OCI-LY1 (cell line): ENCODE measurements around the gene MCHR1.

Source experiments
- H2AFZ ChIP-seq: fragments of 200-600 bp; sonication (generic), shearing (Covaris generic); 2 replicates; pipeline ENCODE4 v1.6.0; 2014; ENCODE audit warnings: antibody characterized with exemption, mild to moderate bottlenecking, low read length
- H3F3A ChIP-seq: fragments of 200-600 bp; sonication (generic), shearing (Covaris generic); 2 replicates; pipeline ENCODE4 v1.6.0; 2014; ENCODE audit warnings: mild to moderate bottlenecking, antibody characterized with exemption, low read length, moderate library complexity; ENCODE audit not compliant: insufficient read depth
- H3K27ac ChIP-seq: fragments of 200-600 bp; sonication (generic); 2 replicates; pipeline ENCODE4 v1.5.1; 2014; ENCODE audit warnings: low read length, mixed run types, mild to moderate bottlenecking, low read depth; ENCODE audit not compliant: poor library complexity, severe bottlenecking
- H3K27me3 ChIP-seq: fragments of 200-600 bp; sonication (generic); 2 replicates; pipeline ENCODE4 v1.6.0; 2014; ENCODE audit warnings: antibody characterized with exemption, mild to moderate bottlenecking, low read length, moderate library complexity; ENCODE audit not compliant: insufficient read depth
- H3K36me3 ChIP-seq: fragments of 200-600 bp; sonication (generic); 2 replicates; pipeline ENCODE4 v1.6.1; 2014; ENCODE audit warnings: mild to moderate bottlenecking, antibody characterized with exemption, low read length, moderate library complexity, mixed read lengths; ENCODE audit not compliant: insufficient read depth
- H3K4me1 ChIP-seq: fragments of 200-600 bp; sonication (generic); 2 replicates; pipeline ENCODE4 v1.5.1; 2014; ENCODE audit warnings: mild to moderate bottlenecking, low read length, moderate library complexity; ENCODE audit not compliant: insufficient read depth, severe bottlenecking
- H3K4me2 ChIP-seq: fragments of 200-600 bp; sonication (generic), shearing (Covaris generic); 2 replicates; pipeline ENCODE4 v1.6.1; 2014; ENCODE audit warnings: low read length
- H3K4me3 ChIP-seq: fragments of 200-600 bp; sonication (generic); 2 replicates; pipeline ENCODE4 v1.5.1; 2014; ENCODE audit warnings: low read length, low read depth, mild to moderate bottlenecking, mixed read lengths; ENCODE audit not compliant: poor library complexity, severe bottlenecking
- H3K79me2 ChIP-seq: fragments of 200-600 bp; shearing (Covaris generic); 2 replicates; pipeline ENCODE4 v1.6.1; 2016; ENCODE audit warnings: mixed run types, low read length, mixed read lengths; ENCODE audit not compliant: insufficient read depth
- H3K9ac ChIP-seq: fragments of 200-600 bp; sonication (generic), shearing (Covaris generic); 2 replicates; pipeline ENCODE4 v1.6.1; 2014; ENCODE audit warnings: mild to moderate bottlenecking, low read length, mixed read lengths
- H3K9me2 ChIP-seq: fragments of 200-600 bp; sonication (generic), shearing (Covaris generic); 2 replicates; pipeline ENCODE4 v1.6.1; 2014; ENCODE audit warnings: low read depth, mild to moderate bottlenecking, low read length, mixed read lengths
- H3K9me3 ChIP-seq: fragments of 200-600 bp; shearing (Covaris generic); 2 replicates; pipeline ENCODE4 v1.6.1; 2014; ENCODE audit warnings: low read length, mixed read lengths
- H4K20me1 ChIP-seq: fragments of 200-600 bp; sonication (generic), shearing (Covaris generic); 2 replicates; pipeline ENCODE4 v1.6.0; 2016; ENCODE audit warnings: mild to moderate bottlenecking, low read length; ENCODE audit not compliant: insufficient read depth
- EZH2 ChIP-seq: fragments of 200-600 bp; sonication (generic), shearing (Covaris generic); IDR thresholded peaks from 2 replicates; pipeline ENCODE4 v1.8.0; 2017; ENCODE audit warnings: borderline replicate concordance, mixed run types, mild to moderate bottlenecking, antibody characterized with exemption, low read length, moderate library complexity, mixed read lengths
- TF ChIP-seq, protein P1 (sequence below): fragments of 200-600 bp; sonication (generic), shearing (Covaris generic); IDR thresholded peaks from 2 replicates; pipeline ENCODE4 v1.5.1; 2017; ENCODE audit warnings: mild to moderate bottlenecking, antibody characterized with exemption, low read length, moderate library complexity, mixed read lengths

The MCHR1 gene

DNA sequence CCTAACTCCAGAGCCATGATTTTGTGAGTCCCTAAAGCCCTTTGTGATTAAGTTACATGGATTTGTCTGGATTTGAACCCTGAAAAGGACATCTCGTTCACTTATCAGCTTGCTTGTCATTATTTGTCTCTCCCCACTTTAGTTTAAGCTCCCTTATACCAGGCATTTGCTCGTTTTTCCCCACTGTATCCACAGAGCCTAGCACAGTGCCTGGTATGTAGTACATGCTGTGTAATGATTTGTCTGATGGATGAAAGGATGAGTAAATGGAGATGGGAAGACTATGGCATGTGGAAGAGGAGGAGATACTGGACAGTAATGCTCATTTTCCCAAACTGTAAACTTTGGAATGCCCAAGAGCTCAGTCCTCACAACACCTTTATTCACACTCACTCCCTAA lies 9.2 kb upstream of the MCHR1 start:
- H3K27me3 ChIP-seq, result no peaks in the 10 kb centered on the region; the same call in 1 of the 2 replicates
- no peaks in the 10 kb centered on the region for H3K9me2 ChIP-seq
- no peaks in the 10 kb centered on the region for H3K79me2 ChIP-seq
- no peaks in the 10 kb centered on the region for H3K4me1 ChIP-seq
- no peak overlapping the region for H3K4me3 ChIP-seq
- no peaks in the 10 kb centered on the region for H3K9me3 ChIP-seq
- H3K4me2 ChIP-seq, result no peak overlapping the region
- H2AFZ ChIP-seq, result no peak overlapping the region
- TF ChIP-seq EZH2, result no peak
- TF ChIP-seq, protein P1, sequence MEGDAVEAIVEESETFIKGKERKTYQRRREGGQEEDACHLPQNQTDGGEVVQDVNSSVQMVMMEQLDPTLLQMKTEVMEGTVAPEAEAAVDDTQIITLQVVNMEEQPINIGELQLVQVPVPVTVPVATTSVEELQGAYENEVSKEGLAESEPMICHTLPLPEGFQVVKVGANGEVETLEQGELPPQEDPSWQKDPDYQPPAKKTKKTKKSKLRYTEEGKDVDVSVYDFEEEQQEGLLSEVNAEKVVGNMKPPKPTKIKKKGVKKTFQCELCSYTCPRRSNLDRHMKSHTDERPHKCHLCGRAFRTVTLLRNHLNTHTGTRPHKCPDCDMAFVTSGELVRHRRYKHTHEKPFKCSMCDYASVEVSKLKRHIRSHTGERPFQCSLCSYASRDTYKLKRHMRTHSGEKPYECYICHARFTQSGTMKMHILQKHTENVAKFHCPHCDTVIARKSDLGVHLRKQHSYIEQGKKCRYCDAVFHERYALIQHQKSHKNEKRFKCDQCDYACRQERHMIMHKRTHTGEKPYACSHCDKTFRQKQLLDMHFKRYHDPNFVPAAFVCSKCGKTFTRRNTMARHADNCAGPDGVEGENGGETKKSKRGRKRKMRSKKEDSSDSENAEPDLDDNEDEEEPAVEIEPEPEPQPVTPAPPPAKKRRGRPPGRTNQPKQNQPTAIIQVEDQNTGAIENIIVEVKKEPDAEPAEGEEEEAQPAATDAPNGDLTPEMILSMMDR, result no peak
- no peaks in the 10 kb centered on the region for H4K20me1 ChIP-seq
- no peak overlapping the region for H3K27ac ChIP-seq
- no peaks in the 10 kb centered on the region for H3F3A ChIP-seq
- H3K36me3 ChIP-seq, result no peaks in the 10 kb centered on the region; the same call in 1 of the 2 replicates
- H3K9ac ChIP-seq, result no peak overlapping the region

DNA sequence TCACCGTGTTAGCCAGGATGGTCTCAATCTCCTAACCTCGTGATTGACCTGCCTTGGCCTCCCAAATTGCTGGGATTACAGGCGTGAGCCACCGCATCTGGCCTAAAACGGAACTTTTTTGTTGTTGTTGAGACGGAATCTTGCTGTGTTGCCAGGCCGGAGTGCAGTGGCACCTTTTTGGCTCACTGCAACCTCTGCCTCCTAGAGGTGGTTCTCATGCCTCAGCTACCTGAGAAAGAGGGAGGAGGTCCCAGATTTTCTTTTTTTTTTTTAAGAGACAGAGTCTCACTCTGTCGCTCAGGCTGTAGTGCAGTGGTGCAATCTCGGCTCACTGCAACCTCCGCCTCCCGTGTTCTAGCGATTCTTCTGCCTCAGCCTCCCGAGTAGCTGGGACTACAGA lies 7.9 kb upstream of the MCHR1 start:
- no peak overlapping the region for H3K4me2 ChIP-seq
- H3K4me3 ChIP-seq, result no peak overlapping the region
- H3K9me2 ChIP-seq, result no peaks in the 10 kb centered on the region
- no peaks in the 10 kb centered on the region for H3K79me2 ChIP-seq
- no peaks in the 10 kb centered on the region for H3K27me3 ChIP-seq
- no peak for TF ChIP-seq EZH2
- TF ChIP-seq, protein P1, result no peak
- no peaks in the 10 kb centered on the region for H3K9me3 ChIP-seq
- H4K20me1 ChIP-seq, result no peaks in the 10 kb centered on the region
- no peaks in the 10 kb centered on the region for H3K4me1 ChIP-seq
- H3K27ac ChIP-seq, result no peak overlapping the region
- H2AFZ ChIP-seq, result no peak overlapping the region
- H3K36me3 ChIP-seq, result no peaks in the 10 kb centered on the region; the same call in 1 of the 2 replicates
- no peak overlapping the region for H3K9ac ChIP-seq
- no peaks in the 10 kb centered on the region for H3F3A ChIP-seq

DNA sequence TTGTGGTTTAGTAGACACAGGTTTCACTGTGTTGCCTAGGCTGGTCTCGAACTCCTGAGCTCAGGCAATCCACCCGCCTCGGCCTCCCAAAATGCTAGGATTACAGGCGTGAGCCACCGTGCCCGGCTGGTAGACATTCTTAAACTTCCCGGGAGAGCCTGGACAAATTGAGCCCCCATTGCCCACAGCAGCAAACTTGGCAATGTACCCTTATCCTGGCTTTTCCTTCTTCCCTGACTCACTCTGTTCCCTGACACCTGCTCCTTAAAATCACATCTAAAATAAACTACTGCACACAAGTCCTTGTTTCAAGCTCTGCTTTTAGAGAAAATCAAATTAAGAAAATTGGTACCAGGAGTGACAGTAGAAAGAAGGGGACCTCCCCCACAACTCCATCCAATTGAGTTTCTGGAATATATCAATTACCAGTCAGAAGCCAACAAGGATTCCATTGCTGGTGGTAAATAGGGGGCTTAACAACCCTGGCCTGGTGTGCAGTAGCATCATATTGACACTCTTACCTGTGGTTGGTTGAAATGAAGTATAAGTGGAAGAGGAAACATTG lies 7.4 kb upstream of the MCHR1 start:
- TF ChIP-seq, protein P1, result no peak
- no peak for TF ChIP-seq EZH2
- Histone ChIP-seq H3K79me2 (no peaks in the 10 kb centered on the region), H4K20me1 (no peaks in the 10 kb centered on the region), H3K27ac (no peak overlapping the region), H3K9ac (no peak overlapping the region), H3K9me2 (no peaks in the 10 kb centered on the region), H3K4me2 (no peak overlapping the region), H2AFZ (no peak overlapping the region), H3K4me3 (no peak overlapping the region), H3K4me1 (no peaks in the 10 kb centered on the region), H3K36me3 (no peaks in the 10 kb centered on the region; the same call in 1 of the 2 replicates), H3K27me3 (no peaks in the 10 kb centered on the region), H3F3A (no peaks in the 10 kb centered on the region), H3K9me3 (no peaks in the 10 kb centered on the region)
